A673 (cell line): ENCODE measurements around the gene LMO2. TPM values are rescaled to one million over a fixed set of nuclear protein-coding genes. Genes with fewer than 3 reads are reported as not detected.

Experiments used
- BruUV-seq: library from RNA; stranded (reverse); fragments of 400-500 nt; replicated peaks from 2 replicates; lab custom pipeline; 2021; lab: Mats Ljungman, UMichigan
- CTCF ChIA-PET: fragments of 300-600 bp; sonication (Branson Sonifier 250); formaldehyde crosslinking; loops from one replicate; lab custom pipeline; 2022; ENCODE audit warnings: antibody characterized with exemption; lab: Charles Lee
- POLR2A ChIA-PET: fragments of 300-600 bp; sonication (Branson Sonifier 250); formaldehyde crosslinking; loops from one replicate; lab custom pipeline; 2022; ENCODE audit warnings: antibody characterized with exemption; ENCODE audit not compliant: low non-redundant PET; lab: Charles Lee
- DNase-seq: peaks from one replicate; pipeline ENCODE4 v3.0.0-alpha.2; 2015; ENCODE audit warnings: low spot score
- H3K27ac ChIP-seq: fragments of 200-600 bp; sonication (generic); 2 replicates; pipeline ENCODE4 v1.5.1; 2016; ENCODE audit warnings: mixed run types, low read depth, mild to moderate bottlenecking, mixed read lengths, antibody characterized with exemption, low read length; ENCODE audit not compliant: poor library complexity, severe bottlenecking
- H3K27me3 ChIP-seq: fragments of 200-600 bp; sonication (generic); replicated peaks from 2 replicates; pipeline ENCODE4 v1.6.1; 2017; ENCODE audit warnings: mixed run types, low read depth, mild to moderate bottlenecking, mixed read lengths, antibody characterized with exemption, low read length; ENCODE audit not compliant: insufficient read depth, poor library complexity
- H3K36me3 ChIP-seq: fragments of 200-600 bp; sonication (generic); 2 replicates; pipeline ENCODE4 v1.6.1; 2016; ENCODE audit warnings: mixed run types, mild to moderate bottlenecking, mixed read lengths, antibody characterized with exemption, low read length; ENCODE audit not compliant: insufficient read depth, poor library complexity, severe bottlenecking
- H3K4me1 ChIP-seq: fragments of 200-600 bp; sonication (generic); 2 replicates; pipeline ENCODE4 v1.6.1; 2017; ENCODE audit warnings: mixed run types, mild to moderate bottlenecking, mixed read lengths, antibody characterized with exemption, low read length; ENCODE audit not compliant: insufficient read depth, poor library complexity, severe bottlenecking
- H3K4me3 ChIP-seq: fragments of 200-600 bp; sonication (generic); 2 replicates; pipeline ENCODE4 v1.5.1; 2016; ENCODE audit warnings: low read depth, mixed run types, mild to moderate bottlenecking, mixed read lengths, low read length; ENCODE audit not compliant: poor library complexity, severe bottlenecking
- H3K9me3 ChIP-seq: fragments of 200-600 bp; sonication (generic); 2 replicates; pipeline ENCODE4 v1.6.1; 2016; ENCODE audit warnings: mixed run types, low read depth, mild to moderate bottlenecking, mixed read lengths, antibody characterized with exemption, low read length; ENCODE audit not compliant: poor library complexity, severe bottlenecking
- EZH2 ChIP-seq: fragments of 200-600 bp; sonication (generic); IDR thresholded peaks from 2 replicates; pipeline ENCODE4 v1.6.1; 2017; ENCODE audit warnings: borderline replicate concordance, low read depth, mild to moderate bottlenecking, mixed read lengths, antibody characterized with exemption, low read length; ENCODE audit not compliant: poor library complexity, severe bottlenecking
- intact Hi-C: fragments of 100-400 bp; cut with micrococcal nuclease; formaldehyde crosslinking; loops from one replicate; pipeline ENCODE4 v1.10.0; 2022; ENCODE audit not compliant: unreplicated experiment
- total RNA-seq: library from RNA; stranded (reverse); gene quantifications from 2 replicates; pipeline ENCODE4 v1.2.3, GENCODE V29; 2021
- TF ChIP-seq, protein P1 (sequence below): fragments of 300-800, 200-600 bp; sonication (generic); conservative IDR thresholded peaks from 2 replicates; pipeline ENCODE4 v1.5.1; 2017; ENCODE audit warnings: low read depth, mild to moderate bottlenecking, antibody characterized with exemption, low read length, moderate library complexity, mixed read lengths

Gene LMO2
- total RNA-seq, 1 experiment from 2014 or later: 39.0 TPM

DNA sequence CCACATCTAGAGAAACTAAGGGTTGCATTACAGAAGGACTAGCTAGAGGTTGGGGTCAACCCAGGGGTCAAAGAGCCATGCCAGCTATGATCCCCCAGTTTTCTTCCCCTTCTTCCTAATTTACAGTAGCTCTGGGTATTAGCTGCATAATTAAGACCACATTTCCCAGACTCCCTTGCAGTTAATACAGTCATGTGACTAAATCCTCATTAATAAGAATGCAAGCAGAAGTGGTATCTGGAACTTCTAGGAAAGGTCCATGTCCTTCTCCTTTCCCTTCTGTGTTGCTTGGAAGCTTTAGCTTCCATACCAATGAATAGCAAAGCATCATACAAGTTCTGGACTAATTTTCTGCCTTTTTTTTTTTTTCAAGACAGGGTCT is 19.1 kb upstream of the LMO2 start:
- Histone ChIP-seq H3K9me3 (peaks cover 9% of the 10 kb centered on the region), H3K36me3 (no peaks in the 10 kb centered on the region), H3K4me3 (no peak overlapping the region), H3K27me3 (no peaks in the 10 kb centered on the region), H3K27ac (no peak overlapping the region), H3K4me1 (peaks cover 43% of the 10 kb centered on the region)
- intact Hi-C loops: no loop called here
- no peak for TF ChIP-seq EZH2
- TF ChIP-seq, protein P1, sequence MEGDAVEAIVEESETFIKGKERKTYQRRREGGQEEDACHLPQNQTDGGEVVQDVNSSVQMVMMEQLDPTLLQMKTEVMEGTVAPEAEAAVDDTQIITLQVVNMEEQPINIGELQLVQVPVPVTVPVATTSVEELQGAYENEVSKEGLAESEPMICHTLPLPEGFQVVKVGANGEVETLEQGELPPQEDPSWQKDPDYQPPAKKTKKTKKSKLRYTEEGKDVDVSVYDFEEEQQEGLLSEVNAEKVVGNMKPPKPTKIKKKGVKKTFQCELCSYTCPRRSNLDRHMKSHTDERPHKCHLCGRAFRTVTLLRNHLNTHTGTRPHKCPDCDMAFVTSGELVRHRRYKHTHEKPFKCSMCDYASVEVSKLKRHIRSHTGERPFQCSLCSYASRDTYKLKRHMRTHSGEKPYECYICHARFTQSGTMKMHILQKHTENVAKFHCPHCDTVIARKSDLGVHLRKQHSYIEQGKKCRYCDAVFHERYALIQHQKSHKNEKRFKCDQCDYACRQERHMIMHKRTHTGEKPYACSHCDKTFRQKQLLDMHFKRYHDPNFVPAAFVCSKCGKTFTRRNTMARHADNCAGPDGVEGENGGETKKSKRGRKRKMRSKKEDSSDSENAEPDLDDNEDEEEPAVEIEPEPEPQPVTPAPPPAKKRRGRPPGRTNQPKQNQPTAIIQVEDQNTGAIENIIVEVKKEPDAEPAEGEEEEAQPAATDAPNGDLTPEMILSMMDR: no peak
- ChIA-PET CTCF (no interaction called here), POLR2A (interaction anchor here (0.8 kb wide), 1 partner anchor 20 kb away, joined by 3 read pairs; no protein-coding TSS in a partner anchor)
- DNase-seq: no peak
- BruUV-seq: no TSS peak

DNA sequence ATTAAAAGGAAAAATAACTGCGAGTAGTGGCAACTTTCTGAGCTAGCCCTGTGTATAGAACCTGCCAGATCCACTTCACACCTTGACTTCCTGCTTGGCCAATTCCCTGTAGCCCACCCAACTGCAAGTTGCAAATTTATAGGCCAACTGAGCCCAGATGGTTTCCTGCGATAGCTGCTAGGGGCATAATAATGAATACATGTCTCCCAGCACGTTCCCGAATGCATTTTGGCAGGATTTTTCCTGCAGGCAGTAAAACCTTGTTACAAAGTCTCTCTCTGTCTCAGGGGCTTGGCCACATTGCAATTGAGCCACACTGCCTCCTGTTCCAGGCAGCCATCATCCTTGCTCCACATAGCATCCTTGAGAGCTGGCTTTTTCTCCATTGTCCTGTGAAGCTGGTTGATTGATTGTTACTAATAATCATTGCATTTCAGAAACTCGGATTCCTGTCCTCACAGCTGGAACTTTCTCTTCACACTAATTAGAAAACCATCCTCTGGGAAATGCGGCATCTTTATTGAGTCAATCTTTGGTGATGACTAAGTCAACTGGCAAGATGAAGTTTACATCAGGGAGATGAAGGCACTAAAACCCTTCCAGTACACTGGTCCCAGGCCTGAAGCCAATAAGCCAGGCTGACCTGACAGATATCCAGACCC is 18.6 kb upstream of the LMO2 start:
- peak; percentile 57 for DNase-seq
- POLR2A ChIA-PET: no interaction called here
- intact Hi-C loops: no loop called here

DNA sequence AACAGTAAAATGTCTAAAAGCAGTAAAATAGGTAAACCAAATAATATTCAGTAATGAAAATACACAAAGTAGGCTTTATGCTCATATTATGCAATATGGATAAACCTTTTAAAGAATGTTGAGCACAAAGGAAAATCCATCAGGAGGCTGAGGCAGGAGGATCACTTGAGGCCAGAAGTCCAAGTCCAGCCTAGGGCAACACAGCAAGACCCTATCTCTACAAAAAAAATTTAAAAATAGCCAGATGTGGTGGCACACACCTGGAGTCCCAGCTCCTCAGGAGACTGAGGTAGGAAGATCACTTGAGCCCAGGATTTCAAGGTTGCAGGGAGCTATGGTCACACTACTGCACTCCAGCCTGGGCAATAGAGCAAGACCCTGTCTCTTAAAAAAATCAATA is 17.7 kb upstream of the LMO2 start:
- ChIA-PET CTCF (no interaction called here), POLR2A (interaction anchor here (0.6 kb wide), 1 partner anchor 46 kb away, joined by 3 read pairs; no protein-coding TSS in a partner anchor)
- no peak overlapping the region for H3K4me3 ChIP-seq
- no peak overlapping the region for H3K27ac ChIP-seq
- no peaks in the 10 kb centered on the region for H3K27me3 ChIP-seq
- no peaks in the 10 kb centered on the region for H3K36me3 ChIP-seq
- H3K9me3 ChIP-seq: peaks cover 9% of the 10 kb centered on the region
- TF ChIP-seq EZH2: no peak
- TF ChIP-seq, protein P1: no peak
- DNase-seq: no peak
- H3K4me1 ChIP-seq: peaks cover 43% of the 10 kb centered on the region
- BruUV-seq: no TSS peak
- intact Hi-C loops: no loop called here

More for the DNA sequence above, 18.6 kb upstream of the LMO2 start:
- no peaks in the 10 kb centered on the region for H3K36me3 ChIP-seq
- H3K27me3 ChIP-seq: no peaks in the 10 kb centered on the region
- no peak overlapping the region for H3K27ac ChIP-seq
- BruUV-seq: no TSS peak
- H3K4me1 ChIP-seq: peaks cover 43% of the 10 kb centered on the region
- H3K9me3 ChIP-seq: peaks cover 9% of the 10 kb centered on the region
- TF ChIP-seq EZH2: no peak
- TF ChIP-seq, protein P1: no peak
- CTCF ChIA-PET: no interaction called here
- no peak overlapping the region for H3K4me3 ChIP-seq
